Activated T-cell treated with anti-CD3 and anti-CD28 coated beads, Interleukin-2, amount 50 U/mL, for 24 hours (primary cell): ENCODE results near the gene CCDC141.

Experiments
- DNase-seq: peaks from one replicate; pipeline ENCODE4 v3.0.0-alpha.2; 2020
- H3K27ac Mint-ChIP-seq: 2 replicates; pipeline ENCODE4 v1.8.0; 2020; ENCODE audit warnings: mild to moderate bottlenecking, mixed read lengths
- H3K27me3 Mint-ChIP-seq: 2 replicates; pipeline ENCODE4 v1.8.0; 2020; ENCODE audit warnings: mixed read lengths
- H3K36me3 Mint-ChIP-seq: 2 replicates; pipeline ENCODE4 v1.8.0; 2020; ENCODE audit warnings: low read depth, mixed read lengths
- H3K4me1 Mint-ChIP-seq: 2 replicates; pipeline ENCODE4 v1.8.0; 2020; ENCODE audit warnings: low read depth, mixed read lengths
- H3K4me3 Mint-ChIP-seq: 2 replicates; pipeline ENCODE4 v1.8.0; 2020; ENCODE audit warnings: mild to moderate bottlenecking, moderate library complexity, mixed read lengths
- H3K9me3 Mint-ChIP-seq: 2 replicates; pipeline ENCODE4 v1.8.0; 2020; ENCODE audit warnings: mixed read lengths

The CCDC141 gene

GRCh38 chr2:178976351-178976750 is 73.6 kb downstream of the CCDC141 start:
- DNase-seq: no peak
- Mint-ChIP-seq H3K27me3 (no peaks in the 10 kb centered on the region), H3K4me1 (no peaks in the 10 kb centered on the region), H3K36me3 (peaks cover 5% of the 10 kb centered on the region), H3K9me3 (no peaks in the 10 kb centered on the region), H3K4me3 (no peak overlapping the region), H3K27ac (no peak overlapping the region)

DNA sequence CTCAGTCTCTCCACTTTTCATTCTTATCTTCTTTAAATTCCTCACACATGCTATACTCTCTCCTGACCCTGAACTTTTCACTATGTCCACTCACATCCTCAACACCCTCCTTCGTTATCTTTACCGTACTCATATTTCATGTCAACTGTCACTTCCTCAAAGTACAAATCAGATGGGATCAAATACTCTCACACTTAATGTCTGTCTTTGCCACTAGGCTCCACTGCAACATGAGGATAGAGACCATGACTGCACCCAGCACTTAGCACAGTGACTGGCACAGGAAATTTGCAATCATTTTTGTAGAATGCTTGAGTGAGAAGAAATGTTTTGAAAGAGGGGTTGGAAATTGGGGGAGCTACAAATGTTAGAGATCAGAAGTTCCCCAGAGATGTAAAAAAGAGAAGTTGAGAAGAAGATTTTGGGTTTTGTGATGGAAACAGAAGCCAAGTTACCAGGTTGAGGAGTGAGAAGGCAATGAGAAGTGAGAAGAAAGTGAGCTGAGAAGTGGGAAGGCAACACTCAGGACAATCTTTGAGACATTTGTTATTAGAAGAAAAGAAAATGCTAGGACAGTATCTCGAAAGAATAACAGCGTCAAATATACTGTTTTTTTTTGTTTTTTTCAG is 87.0 kb downstream of the CCDC141 start:
- no peaks in the 10 kb centered on the region for H3K27me3 Mint-ChIP-seq
- H3K9me3 Mint-ChIP-seq: no peaks in the 10 kb centered on the region

DNA sequence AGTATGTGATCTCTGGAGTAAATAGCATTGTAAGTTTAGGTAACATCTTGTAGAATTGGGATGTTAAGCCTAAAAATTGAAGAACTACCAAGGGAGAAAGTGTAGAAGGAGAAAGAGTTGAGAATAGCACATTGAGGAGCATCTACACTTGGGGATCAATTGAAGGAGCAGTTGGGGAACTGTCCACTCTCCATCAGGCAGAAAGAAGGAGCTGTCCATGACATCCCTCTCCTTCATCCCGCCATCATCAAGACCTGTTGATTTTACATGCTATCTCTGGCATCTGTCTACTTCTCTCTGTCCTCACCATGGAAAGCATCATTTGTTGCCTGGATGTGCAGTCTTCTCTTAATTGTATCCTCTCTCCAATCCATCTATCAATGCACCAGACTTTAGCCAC is 87.8 kb downstream of the CCDC141 start:
- H3K27me3 Mint-ChIP-seq: no peaks in the 10 kb centered on the region
- no peak overlapping the region for H3K4me3 Mint-ChIP-seq
- DNase-seq: no peak
- no peak overlapping the region for H3K27ac Mint-ChIP-seq
- H3K9me3 Mint-ChIP-seq: no peaks in the 10 kb centered on the region
- peaks cover 12% of the 10 kb centered on the region for H3K36me3 Mint-ChIP-seq
- no peaks in the 10 kb centered on the region for H3K4me1 Mint-ChIP-seq

More for the DNA sequence above, 87.0 kb downstream of the CCDC141 start:
- H3K4me1 Mint-ChIP-seq: no peaks in the 10 kb centered on the region
- H3K36me3 Mint-ChIP-seq: peaks cover 12% of the 10 kb centered on the region
- H3K4me3 Mint-ChIP-seq: no peak overlapping the region
- no peak overlapping the region for H3K27ac Mint-ChIP-seq
- no peak for DNase-seq

- Mint-ChIP-seq H3K4me3 (no peak overlapping the region), H3K27me3 (no peaks in the 10 kb centered on the region), H3K4me1 (peaks cover 2% of the 10 kb centered on the region), H3K27ac (no peak overlapping the region), H3K9me3 (no peaks in the 10 kb centered on the region), H3K36me3 (peaks cover 6% of the 10 kb centered on the region)
- DNase-seq: no peak
These were observed 95.9 kb downstream of the CCDC141 start for GRCh38 chr2:178954049-178954448.

GRCh38 chr2:178951266-178952006 is 98.5 kb downstream of the CCDC141 start:
- Mint-ChIP-seq H3K4me1 (peaks cover 2% of the 10 kb centered on the region), H3K27ac (no peak overlapping the region), H3K36me3 (no peaks in the 10 kb centered on the region), H3K4me3 (no peak overlapping the region), H3K27me3 (no peaks in the 10 kb centered on the region), H3K9me3 (no peaks in the 10 kb centered on the region)
- no peak for DNase-seq

- no peak for DNase-seq
- no peak overlapping the region for H3K27ac Mint-ChIP-seq
- no peak overlapping the region for H3K4me3 Mint-ChIP-seq
- H3K4me1 Mint-ChIP-seq: peaks cover 2% of the 10 kb centered on the region
- H3K36me3 Mint-ChIP-seq: no peaks in the 10 kb centered on the region
- no peaks in the 10 kb centered on the region for H3K9me3 Mint-ChIP-seq
- no peaks in the 10 kb centered on the region for H3K27me3 Mint-ChIP-seq
These were observed 100.4 kb downstream of the CCDC141 start for GRCh38 chr2:178949584-178949983.

DNA sequence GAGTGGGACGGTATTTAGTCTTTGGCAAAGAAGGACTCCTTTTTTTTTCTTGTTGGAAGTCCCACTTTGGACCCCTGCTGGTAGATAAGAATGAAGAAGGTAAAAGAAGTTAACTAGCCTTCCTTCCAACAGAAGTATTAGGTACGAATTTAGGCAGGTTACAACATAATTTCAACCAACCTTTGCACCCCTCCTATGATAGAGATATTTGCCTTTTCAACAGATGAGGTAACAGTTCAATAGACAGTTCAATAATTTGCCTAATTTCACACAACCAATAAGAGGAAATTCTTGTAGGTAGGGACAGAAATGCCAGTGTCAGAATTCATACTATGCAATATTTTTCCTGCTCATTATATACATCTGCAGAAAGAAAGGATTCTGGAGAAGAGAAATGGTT is 100.8 kb downstream of the CCDC141 start:
- H3K4me1 Mint-ChIP-seq: peaks cover 2% of the 10 kb centered on the region
- H3K9me3 Mint-ChIP-seq: no peaks in the 10 kb centered on the region
- DNase-seq: no peak
- no peaks in the 10 kb centered on the region for H3K27me3 Mint-ChIP-seq
- no peak overlapping the region for H3K4me3 Mint-ChIP-seq
- no peak overlapping the region for H3K27ac Mint-ChIP-seq
- H3K36me3 Mint-ChIP-seq: no peaks in the 10 kb centered on the region

DNA sequence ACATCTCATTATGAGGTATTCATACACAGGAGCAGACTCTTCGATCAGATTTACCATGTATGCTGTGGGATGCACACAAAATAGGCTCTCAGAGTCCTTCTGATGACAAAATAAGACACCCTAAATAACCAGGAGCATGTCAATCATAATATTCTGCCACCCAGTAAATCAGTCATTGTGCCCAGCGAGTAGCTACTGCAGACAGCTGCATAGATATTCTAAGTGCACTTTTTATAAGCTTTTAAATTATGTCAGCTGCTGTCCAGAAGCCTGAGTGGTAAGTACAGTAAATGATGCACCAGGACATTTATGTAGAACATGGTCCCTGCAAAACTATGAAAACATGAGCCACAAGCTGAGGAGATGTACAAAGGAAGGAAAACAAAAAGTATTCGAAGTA is 102.9 kb downstream of the CCDC141 start:
- H3K4me1 Mint-ChIP-seq: peaks cover 2% of the 10 kb centered on the region
- DNase-seq: no peak
- H3K36me3 Mint-ChIP-seq: peaks cover 8% of the 10 kb centered on the region
- H3K27me3 Mint-ChIP-seq: no peaks in the 10 kb centered on the region
- H3K9me3 Mint-ChIP-seq: no peaks in the 10 kb centered on the region
- H3K27ac Mint-ChIP-seq: no peak overlapping the region
- H3K4me3 Mint-ChIP-seq: no peak overlapping the region

DNA sequence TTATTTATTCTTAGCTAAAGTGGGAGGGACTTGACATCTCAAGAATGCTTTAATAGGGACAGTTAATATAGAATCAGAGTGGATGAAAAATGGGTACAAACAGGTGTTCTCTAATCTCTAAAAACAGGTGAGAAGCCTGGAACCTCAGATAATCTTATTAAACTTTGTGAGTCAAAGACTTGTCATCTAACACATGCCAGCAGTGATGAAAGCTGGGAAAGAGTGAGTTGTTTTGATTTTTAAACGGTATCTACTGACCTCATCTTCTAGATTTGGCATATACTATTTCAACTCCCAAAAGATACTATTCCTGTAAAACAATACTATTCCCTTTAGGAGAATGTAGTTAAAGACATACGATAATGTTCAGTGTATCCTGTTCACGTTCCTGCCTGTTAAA is 103.4 kb downstream of the CCDC141 start:
- Mint-ChIP-seq H3K36me3 (peaks cover 8% of the 10 kb centered on the region), H3K27ac (no peak overlapping the region), H3K9me3 (no peaks in the 10 kb centered on the region), H3K4me3 (no peak overlapping the region), H3K27me3 (no peaks in the 10 kb centered on the region), H3K4me1 (peaks cover 2% of the 10 kb centered on the region)
- no peak for DNase-seq

DNA sequence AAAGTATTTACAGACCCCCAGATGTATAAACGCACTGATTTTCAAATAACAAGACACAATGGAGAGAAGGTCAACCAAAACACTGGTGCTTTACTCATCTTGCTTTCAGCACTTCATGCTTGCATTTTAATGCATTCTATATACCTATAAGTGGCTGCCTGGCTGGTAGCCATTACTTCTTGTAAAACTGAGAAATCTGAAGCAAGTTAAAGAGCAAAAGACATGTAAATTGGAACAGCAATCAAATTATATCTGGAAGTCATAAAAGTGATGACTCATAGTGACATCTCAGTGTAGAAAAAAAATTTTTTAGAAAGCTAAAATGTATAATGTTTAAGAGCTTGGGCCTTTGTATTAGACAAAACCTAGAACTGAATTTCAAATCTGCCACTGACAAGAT is 106.2 kb downstream of the CCDC141 start:
- peaks cover 10% of the 10 kb centered on the region for H3K36me3 Mint-ChIP-seq
- no peaks in the 10 kb centered on the region for H3K9me3 Mint-ChIP-seq
- no peaks in the 10 kb centered on the region for H3K27me3 Mint-ChIP-seq
- no peak for DNase-seq
- H3K4me1 Mint-ChIP-seq: no peaks in the 10 kb centered on the region
- no peak overlapping the region for H3K4me3 Mint-ChIP-seq
- H3K27ac Mint-ChIP-seq: no peak overlapping the region

DNA sequence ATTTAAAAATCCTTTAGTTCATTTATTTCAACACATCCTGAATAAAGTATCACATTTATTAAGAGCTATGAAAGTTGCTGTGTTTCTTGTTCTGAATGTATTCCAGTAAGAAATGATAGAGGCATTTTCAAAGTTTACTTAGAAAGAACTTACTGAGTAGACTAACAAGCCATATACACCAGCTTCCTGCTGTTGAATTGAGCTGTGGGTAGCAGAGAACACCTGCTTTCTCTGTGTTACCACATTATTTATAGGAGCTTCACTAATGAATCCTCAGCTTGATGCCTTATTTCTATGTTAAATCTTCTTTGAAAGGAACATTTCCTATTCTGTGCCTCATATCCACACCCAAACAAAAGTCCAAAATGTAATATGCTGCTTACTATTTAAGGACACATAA is 115.4 kb downstream of the CCDC141 start:
- Mint-ChIP-seq H3K9me3 (peaks cover 30% of the 10 kb centered on the region), H3K27ac (no peak overlapping the region), H3K4me3 (no peak overlapping the region), H3K4me1 (no peaks in the 10 kb centered on the region), H3K27me3 (no peaks in the 10 kb centered on the region), H3K36me3 (peaks cover 15% of the 10 kb centered on the region)
- no peak for DNase-seq

- Mint-ChIP-seq H3K27me3 (no peaks in the 10 kb centered on the region), H3K4me3 (no peak overlapping the region), H3K9me3 (peaks cover 30% of the 10 kb centered on the region), H3K36me3 (peaks cover 14% of the 10 kb centered on the region), H3K4me1 (no peaks in the 10 kb centered on the region), H3K27ac (no peak overlapping the region)
- DNase-seq: no peak
These were observed 116.4 kb downstream of the CCDC141 start for GRCh38 chr2:178933493-178933892.

DNA sequence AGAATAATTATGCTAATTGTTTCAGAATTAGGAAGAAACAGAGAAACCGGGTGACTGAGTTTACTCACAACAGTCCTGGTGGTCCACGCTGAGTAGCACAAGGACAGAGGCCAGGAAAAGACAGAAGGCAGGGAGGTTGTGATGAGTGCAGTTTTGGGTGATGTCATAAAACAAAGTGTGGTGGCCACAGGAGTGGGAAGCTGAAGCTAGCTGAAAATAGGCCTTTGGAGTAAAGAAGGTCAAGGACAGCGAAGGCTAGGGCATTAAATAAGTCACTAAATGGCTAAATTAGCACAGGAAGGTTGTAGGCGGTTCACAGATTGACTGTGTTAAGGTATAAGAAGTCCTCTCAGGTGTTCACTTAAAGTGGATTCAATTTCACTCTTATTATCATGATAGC is 121.9 kb downstream of the CCDC141 start:
- H3K27ac Mint-ChIP-seq: no peak overlapping the region
- no peak overlapping the region for H3K4me3 Mint-ChIP-seq
- H3K4me1 Mint-ChIP-seq: no peaks in the 10 kb centered on the region
- peaks cover 3% of the 10 kb centered on the region for H3K36me3 Mint-ChIP-seq
- peaks cover 2% of the 10 kb centered on the region for H3K9me3 Mint-ChIP-seq
- no peak for DNase-seq
- H3K27me3 Mint-ChIP-seq: no peaks in the 10 kb centered on the region

DNA sequence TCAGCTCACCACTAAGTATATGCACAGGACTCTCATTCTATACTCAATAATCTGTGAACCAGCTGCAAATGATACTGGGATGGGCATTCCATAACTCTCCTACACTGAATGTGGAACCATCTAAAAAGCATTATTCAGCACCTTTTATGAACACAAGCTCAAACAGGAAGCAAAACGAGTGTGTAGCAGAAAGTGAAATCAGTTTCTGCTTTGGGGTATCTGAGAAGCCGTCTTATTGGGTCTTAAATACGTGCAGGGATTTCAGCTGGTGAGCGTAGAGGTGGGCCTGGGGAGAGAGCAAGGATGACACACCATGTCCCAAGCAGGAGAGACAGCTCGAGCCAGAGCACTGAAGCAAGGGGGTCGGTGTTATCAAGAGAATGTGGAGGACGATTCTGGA is 122.8 kb downstream of the CCDC141 start:
- Mint-ChIP-seq H3K27me3 (no peaks in the 10 kb centered on the region), H3K36me3 (peaks cover 3% of the 10 kb centered on the region), H3K4me1 (no peaks in the 10 kb centered on the region), H3K27ac (no peak overlapping the region), H3K4me3 (no peak overlapping the region), H3K9me3 (peaks cover 2% of the 10 kb centered on the region)
- no peak for DNase-seq

DNA sequence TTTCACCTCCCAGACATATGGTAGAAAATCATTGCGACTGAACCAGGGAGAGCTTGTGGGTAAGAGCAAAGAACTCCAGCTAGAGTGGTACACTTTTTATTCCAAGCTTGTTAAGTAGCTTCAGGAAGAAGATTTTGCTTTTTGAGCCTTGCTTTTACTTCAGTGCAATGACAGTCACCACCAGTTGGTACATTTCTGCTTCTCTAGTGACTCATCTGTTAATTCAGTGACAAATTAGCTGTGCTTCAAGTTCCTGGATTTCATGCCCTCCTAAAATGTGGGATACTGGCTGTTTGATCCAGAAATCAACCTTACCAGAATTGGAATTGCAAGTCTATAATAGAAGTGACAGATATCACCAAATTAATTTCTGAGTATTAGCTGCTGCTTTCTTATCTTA is 125.1 kb downstream of the CCDC141 start:
- Mint-ChIP-seq H3K4me3 (no peak overlapping the region), H3K9me3 (no peaks in the 10 kb centered on the region), H3K27me3 (no peaks in the 10 kb centered on the region), H3K4me1 (no peaks in the 10 kb centered on the region), H3K27ac (no peak overlapping the region), H3K36me3 (no peaks in the 10 kb centered on the region)
- no peak for DNase-seq
